HG03064 (cell line): Measurements from ENCODE around the gene CPEB3.
"Not testable (repeated sequence)": the region's sequence is repeated elsewhere in the genome, so short reads cannot be mapped to it uniquely, and the experiment has no call there.

Source experiments
- ATAC-seq: cut with Tn5 transposase; IDR thresholded peaks from one replicate; pipeline ENCODE4 v1.9.1; 2021; ENCODE audit warnings: low read depth; ENCODE audit not compliant: unreplicated experiment

CPEB3 gene

DNA sequence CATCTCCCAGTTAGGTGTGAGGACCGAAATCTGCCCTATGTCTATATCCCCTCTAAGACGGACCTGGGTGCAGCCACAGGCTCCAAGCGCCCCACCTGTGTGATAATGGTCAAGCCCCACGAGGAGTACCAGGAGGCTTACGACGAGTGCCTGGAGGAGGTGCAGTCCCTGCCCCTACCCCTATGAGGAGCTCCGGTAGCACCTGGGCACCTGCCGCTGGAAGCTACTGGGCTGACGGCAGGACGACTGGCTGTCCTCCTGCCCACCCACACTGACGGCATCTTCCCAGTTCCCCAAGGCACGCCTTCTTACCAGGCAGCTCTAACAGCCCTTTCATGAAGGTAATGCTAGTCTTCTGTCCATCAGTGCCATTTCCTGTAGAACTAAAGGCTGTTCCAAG is 74.3 kb downstream of the CPEB3 start:
- ATAC-seq, result not testable (repeated sequence)

DNA sequence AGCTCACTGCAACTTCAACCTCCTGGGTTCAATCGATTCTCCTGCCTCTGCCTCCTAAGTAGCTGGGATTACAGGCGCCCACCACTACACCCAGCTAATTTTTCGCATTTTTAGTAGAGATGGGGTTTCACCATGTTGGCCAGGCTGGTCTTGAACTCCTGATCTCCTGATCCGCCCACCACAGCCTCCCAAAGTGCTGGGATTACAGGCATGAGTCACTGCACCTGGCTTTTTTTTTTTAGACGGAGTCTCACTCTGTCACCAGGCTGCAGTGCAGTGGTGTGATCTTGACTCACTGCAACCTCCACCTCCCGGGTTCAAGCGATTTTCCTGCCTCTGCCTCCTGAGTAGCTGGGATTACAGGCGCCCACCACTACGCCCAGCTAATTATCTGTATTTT is 75.7 kb downstream of the CPEB3 start:
- not testable (repeated sequence) for ATAC-seq

DNA sequence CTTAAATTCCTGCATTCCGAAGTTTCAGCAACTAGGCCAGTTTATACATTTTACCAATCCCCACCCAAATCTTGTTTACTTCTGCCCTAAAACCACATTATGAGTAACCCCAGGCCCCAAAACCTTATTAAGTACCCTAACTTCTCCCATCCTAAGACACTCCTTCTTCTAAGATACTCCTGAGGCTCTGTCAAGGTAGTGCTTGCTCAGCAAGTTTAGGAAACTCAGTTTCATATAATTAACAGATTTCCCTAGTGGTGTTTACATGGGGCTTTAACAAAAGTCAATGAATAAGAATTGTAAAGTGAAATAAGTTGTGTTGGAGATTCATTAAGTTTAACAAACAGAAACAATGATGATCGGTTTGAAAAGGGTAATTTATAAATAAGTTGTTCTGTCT is 77.8 kb downstream of the CPEB3 start:
- no peak for ATAC-seq

DNA sequence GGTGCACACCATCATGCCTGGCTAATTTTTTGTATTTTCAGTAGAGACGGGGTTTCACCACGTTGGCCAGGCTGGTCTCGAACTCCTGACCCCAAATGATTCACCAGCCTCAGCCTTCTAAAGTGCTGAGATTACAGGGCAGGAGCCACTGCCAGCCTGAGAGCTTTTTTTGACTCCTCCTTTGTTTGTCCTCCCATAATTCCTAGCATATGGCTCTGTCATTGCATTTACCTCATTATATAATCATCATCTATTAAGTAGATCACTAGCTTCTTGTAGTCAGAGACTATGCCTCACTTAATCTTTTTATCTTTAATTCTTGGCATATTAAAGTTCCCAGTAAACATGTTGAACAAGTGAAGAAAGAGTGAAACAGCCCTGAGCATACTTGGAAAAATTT is 82.1 kb downstream of the CPEB3 start:
- no peak for ATAC-seq

GRCh38 chr10:92208157-92208720 is 82.6 kb downstream of the CPEB3 start:
- ATAC-seq, result no peak

DNA sequence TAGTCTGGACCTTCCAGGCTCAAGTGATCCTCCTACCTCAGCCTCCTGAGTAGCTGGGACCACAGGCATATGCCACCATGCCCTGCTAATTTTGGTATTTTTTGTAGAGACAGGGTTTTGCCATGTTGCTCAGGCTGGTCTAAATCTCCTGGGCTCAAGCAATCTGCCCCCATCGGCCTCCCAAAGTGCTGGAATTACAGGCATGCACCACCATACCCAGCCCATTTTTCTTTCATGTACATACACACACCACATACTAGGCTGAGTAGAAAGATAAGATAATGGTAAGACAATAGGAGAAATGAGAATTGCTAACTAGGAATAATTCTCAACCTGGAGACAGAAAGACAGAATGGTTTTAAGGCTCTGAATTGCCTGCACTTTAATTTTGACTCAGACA is 83.8 kb downstream of the CPEB3 start:
- ATAC-seq, result no peak

GRCh38 chr10:92203919-92204623 is 86.8 kb downstream of the CPEB3 start:
- no peak for ATAC-seq

GRCh38 chr10:92202536-92202935 is 88.3 kb downstream of the CPEB3 start:
- ATAC-seq, result no peak

- no peak for ATAC-seq
These were observed 90.3 kb downstream of the CPEB3 start for GRCh38 chr10:92200564-92200963.

- ATAC-seq, result no peak
These were observed 103.8 kb downstream of the CPEB3 start for GRCh38 chr10:92187101-92187500.

DNA sequence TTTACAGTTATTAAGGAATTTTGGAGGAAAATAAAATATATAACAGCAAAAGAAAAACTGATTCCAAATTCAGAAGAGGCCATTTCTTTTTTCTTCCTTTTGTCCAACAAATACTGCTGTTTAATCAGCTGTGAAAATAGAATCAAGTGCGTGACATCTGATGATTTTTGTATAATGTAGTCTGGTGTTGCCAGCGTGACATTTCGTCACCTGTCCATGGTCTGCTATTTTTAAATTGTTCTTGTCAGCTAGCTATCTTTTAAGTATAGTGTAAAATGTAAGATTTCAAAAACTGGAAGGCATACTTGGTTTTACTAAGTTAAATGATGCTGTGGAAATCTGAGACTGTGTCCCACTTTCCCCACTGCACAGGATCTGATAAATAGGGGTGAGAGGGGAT is 105.9 kb downstream of the CPEB3 start:
- no peak for ATAC-seq

DNA sequence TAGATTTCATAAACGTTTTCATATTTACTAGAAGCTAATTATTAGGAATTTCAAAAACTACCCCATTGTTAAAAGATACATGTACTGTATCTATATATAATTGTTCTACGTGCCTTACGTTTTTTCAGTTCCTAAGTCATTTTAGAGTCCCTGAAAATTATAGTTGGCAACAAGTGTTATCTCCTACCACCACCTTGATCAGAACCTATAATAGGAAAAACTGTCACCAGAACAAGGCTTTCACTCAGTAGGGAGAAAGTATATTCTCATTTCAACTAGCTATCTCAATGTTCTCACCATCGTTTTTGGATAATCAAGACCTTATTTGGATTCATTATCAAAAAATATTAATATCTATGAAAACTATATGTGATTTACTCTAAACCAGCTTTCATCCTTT is 107.7 kb downstream of the CPEB3 start:
- no peak for ATAC-seq

GRCh38 chr10:92181575-92181974 is 109.3 kb downstream of the CPEB3 start:
- ATAC-seq, result no peak

- no peak for ATAC-seq
These were observed 110.5 kb downstream of the CPEB3 start for GRCh38 chr10:92180399-92180798.

DNA sequence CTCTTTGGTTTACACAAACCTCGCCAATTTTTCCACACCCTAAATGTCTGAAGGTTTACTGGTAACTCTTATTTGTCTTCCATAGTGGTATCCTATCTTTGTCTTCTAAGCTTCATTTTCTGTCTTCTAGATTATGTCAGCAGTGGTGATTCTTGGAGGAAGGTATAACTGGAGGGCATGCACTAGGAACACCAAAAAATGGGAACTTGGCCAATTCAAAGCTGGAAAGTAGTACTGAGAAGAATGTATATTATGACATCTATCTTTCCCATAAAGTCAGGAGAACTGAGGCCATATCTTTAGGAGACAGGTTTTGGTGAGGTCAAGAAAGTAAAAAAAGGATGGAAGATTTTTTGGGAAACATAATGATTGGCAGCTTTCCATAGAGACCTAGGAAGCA is 113.3 kb downstream of the CPEB3 start:
- no peak for ATAC-seq

GRCh38 chr10:92175164-92175563 is 115.7 kb downstream of the CPEB3 start:
- no peak for ATAC-seq

GRCh38 chr10:92173996-92174395 is 116.9 kb downstream of the CPEB3 start:
- ATAC-seq, result no peak

DNA sequence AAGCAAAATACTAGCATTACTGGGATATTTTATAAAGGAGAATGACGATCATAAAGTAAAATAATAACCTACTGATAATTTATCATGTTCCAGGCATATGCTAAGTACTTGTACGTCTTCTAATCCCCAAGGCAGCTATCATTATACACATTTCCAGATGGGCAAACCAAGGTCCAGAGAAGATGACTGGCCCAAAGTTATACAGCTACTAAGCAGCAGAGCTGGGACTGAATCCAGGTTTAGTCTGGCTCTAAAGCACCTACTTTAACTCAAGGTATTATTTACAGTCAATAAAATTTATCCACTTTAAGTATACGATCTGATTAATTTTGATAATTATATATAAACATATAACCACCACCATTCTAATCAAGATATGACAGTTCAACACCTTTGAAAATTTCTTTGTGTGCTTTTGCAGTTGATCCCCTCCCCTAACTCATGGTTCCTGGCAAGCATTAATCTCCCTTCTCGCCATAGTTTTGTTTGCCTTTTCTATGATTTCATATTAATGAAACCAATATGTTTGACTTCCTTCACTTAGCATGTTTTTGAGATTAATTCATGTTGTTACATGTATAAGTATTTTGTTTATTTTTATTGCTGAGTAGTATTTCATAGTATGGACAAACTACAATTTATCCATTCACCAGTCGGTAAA is 126.7 kb downstream of the CPEB3 start:
- ATAC-seq, result no peak

- ATAC-seq, result no peak
These were observed 128.3 kb downstream of the CPEB3 start for GRCh38 chr10:92162541-92162940.

DNA sequence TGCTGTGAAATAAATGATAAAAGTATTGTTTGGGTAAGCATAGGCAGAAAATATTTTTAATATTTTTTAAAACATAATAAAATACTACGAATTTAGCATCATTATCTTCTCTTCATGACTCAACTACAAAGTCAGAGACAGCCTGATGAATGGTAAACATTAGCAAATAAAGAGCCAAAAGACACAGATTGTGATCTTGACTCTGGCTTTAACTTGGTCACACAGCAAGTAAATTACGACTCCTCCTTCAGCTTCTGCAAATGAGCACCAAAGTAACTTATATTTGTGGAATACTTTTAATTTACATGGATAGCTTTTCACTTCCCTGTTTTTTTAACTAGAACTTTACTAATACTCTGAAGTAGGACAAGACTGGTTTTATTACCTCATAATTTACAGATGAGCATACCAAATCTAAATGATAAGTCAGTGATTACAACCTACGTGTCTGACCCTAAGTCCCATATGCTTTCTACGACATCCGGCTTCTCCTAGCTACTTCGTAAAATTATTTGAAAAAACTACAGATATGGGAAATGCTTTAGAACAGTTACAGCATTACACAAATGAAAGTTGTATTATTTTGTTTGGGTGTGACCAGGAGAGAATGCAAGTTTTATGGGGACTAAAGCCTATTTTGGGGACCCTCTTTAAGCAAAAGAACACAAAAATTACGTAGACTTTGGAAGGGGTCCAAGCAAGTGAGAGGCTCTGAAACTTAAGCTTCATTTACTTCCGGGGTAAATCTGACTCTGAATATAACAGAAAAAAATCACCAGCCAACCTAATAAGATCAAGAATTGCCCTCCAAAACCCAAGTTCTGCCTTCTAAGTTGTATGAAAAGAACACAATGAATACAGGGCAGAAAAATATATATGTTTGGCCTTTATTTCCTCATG is 133.8 kb downstream of the CPEB3 start:
- no peak for ATAC-seq

- ATAC-seq, result no peak
These were observed 140.1 kb downstream of the CPEB3 start for GRCh38 chr10:92150823-92151222.
